H1 (cell line): ENCODE measurements around the gene THPO. TPM values are rescaled to one million over a fixed set of nuclear protein-coding genes. Genes with fewer than 3 reads are reported as not detected.

Experiments used
- CTCF ChIA-PET: fragments of 300-600 bp; sonication (Branson Sonifier 250); formaldehyde crosslinking; loops from one replicate; lab custom pipeline; 2021; ENCODE audit not compliant: partially characterized antibody; lab: Charles Lee
- POLR2A ChIA-PET: fragments of 300-600 bp; sonication (Branson Sonifier 250); formaldehyde crosslinking; loops from one replicate; lab custom pipeline; 2021; ENCODE audit warnings: inconsistent platforms; ENCODE audit not compliant: partially characterized antibody; lab: Charles Lee
- DNase-seq, 2 experiments: peaks; one replicate each; pipeline versions ENCODE4 v3.0.0 to v3.0.0-alpha.2; 2010 to 2022; ENCODE audit warnings: low spot score in 2 of 2, low read depth in 1 of 2, mixed read lengths in 1 of 2
- FAIRE-seq: peaks from 2 replicates; lab custom pipeline; 2011; peaks lifted over from hg19 to GRCh38; lab: Jason Lieb, UNC
- H2AFZ ChIP-seq: 2 replicates; pipeline ENCODE4 v1.8.1; 2012; ENCODE audit warnings: low read length, inconsistent platforms
- H2AK5ac ChIP-seq: 2 replicates; pipeline ENCODE4 v1.6.1; 2013; ENCODE audit warnings: low read depth, low read length
- H2BK120ac ChIP-seq: replicated peaks from 2 replicates; pipeline ENCODE3; 2013; ENCODE audit warnings: low read depth, low read length, inconsistent platforms
- H2BK12ac ChIP-seq: 2 replicates; pipeline ENCODE4 v1.6.1; 2013; ENCODE audit warnings: low read depth, low read length
- H2BK15ac ChIP-seq: 2 replicates; pipeline ENCODE4 v1.6.1; 2013; ENCODE audit warnings: low read length
- H2BK20ac ChIP-seq: 2 replicates; pipeline ENCODE4 v1.6.1; 2013; ENCODE audit warnings: low read length
- H2BK5ac ChIP-seq: 2 replicates; pipeline ENCODE4 v1.6.1; 2013; ENCODE audit warnings: low read depth, low read length
- H3K14ac ChIP-seq: 2 replicates; pipeline ENCODE4 v1.6.1; 2013; ENCODE audit warnings: inconsistent platforms; ENCODE audit not compliant: insufficient read length
- H3K18ac ChIP-seq: 2 replicates; pipeline ENCODE4 v1.6.1; 2013; ENCODE audit warnings: low read length; ENCODE audit errors: extremely low read depth
- H3K23ac ChIP-seq: 2 replicates; pipeline ENCODE4 v1.6.1; 2013; ENCODE audit warnings: inconsistent platforms; ENCODE audit not compliant: insufficient read length
- H3K23me2 ChIP-seq: 2 replicates; pipeline ENCODE4 v1.6.1; 2013; ENCODE audit warnings: low read depth, low read length
- H3K27ac ChIP-seq: 2 replicates; pipeline ENCODE4 v1.6.1; 2011; ENCODE audit warnings: low read depth, low read length, inconsistent platforms
- H3K27me3 ChIP-seq, 4 experiments: replicated peaks in 1 of 4; 1 replicate in 1 of 4; 2 replicates in 3 of 4; pipeline versions ENCODE4 v1.6.1 to v1.8.1; 2011 to 2013; ENCODE audit warnings: low read length in 3 of 4, mild to moderate bottlenecking in 3 of 4, inconsistent platforms in 2 of 4, mixed read lengths in 2 of 4, moderate library complexity in 1 of 4; ENCODE audit not compliant: control insufficient read depth in 3 of 4, insufficient read depth in 3 of 4; ENCODE audit errors: extremely low read depth in 1 of 4
- H3K36me3 ChIP-seq, 4 experiments: 2 replicates each; pipeline versions ENCODE4 v1.6.1 to v1.8.1; 2011 to 2013; ENCODE audit warnings: mild to moderate bottlenecking in 4 of 4, low read length in 3 of 4, moderate library complexity in 2 of 4, control low read depth in 1 of 4, inconsistent platforms in 1 of 4; ENCODE audit not compliant: insufficient read depth in 4 of 4, control insufficient read depth in 2 of 4
- H3K4ac ChIP-seq: replicated peaks from 2 replicates; pipeline ENCODE3; 2013; ENCODE audit warnings: low read length, low read depth, mixed read lengths, inconsistent platforms; ENCODE audit not compliant: insufficient read length
- H3K4me1 ChIP-seq, 4 experiments: replicated peaks in 1 of 4; 1 replicate in 1 of 4; 2 replicates in 3 of 4; pipeline versions ENCODE4 v1.6.1 to v1.8.1; 2011 to 2013; ENCODE audit warnings: low read length in 3 of 4, inconsistent platforms in 2 of 4, mixed read lengths in 1 of 4; ENCODE audit not compliant: insufficient read depth in 4 of 4, control insufficient read depth in 3 of 4
- H3K4me2 ChIP-seq, 2 experiments: 2 replicates each; pipeline versions ENCODE4 v1.6.1 to v1.8.1; 2011 to 2013; ENCODE audit warnings: low read depth in 2 of 2, low read length in 2 of 2, control low read depth in 1 of 2, inconsistent platforms in 1 of 2, mild to moderate bottlenecking in 1 of 2; ENCODE audit not compliant: insufficient read depth in 1 of 2
- H3K4me3 ChIP-seq, 4 experiments: fragments of 200-600, 300-600 bp in 1 of 4; sonication (generic), shearing (Covaris generic), sonication (Bioruptor Twin) in 1 of 4; 2 replicates each; pipeline versions ENCODE4 v1.5.1 to v1.8.1; 2011 to 2016; ENCODE audit warnings: low read length in 4 of 4, low read depth in 3 of 4, control low read depth in 2 of 4, inconsistent platforms in 2 of 4, mild to moderate bottlenecking in 2 of 4, mixed read lengths in 1 of 4, moderate library complexity in 1 of 4; ENCODE audit not compliant: insufficient read depth in 2 of 4; ENCODE audit errors: extremely low read depth in 1 of 4
- H3K56ac ChIP-seq: replicated peaks from 2 replicates; pipeline ENCODE3; 2013; ENCODE audit warnings: low read depth, mild to moderate bottlenecking, mixed read lengths, low read length, inconsistent platforms; ENCODE audit not compliant: insufficient read length
- H3K79me1 ChIP-seq: 2 replicates; pipeline ENCODE4 v1.6.1; 2013; ENCODE audit warnings: low read depth, low read length, control low read depth
- H3K79me2 ChIP-seq, 2 experiments: 2 replicates each; pipeline versions ENCODE4 v1.6.1 to v1.8.1; 2012 to 2013; ENCODE audit warnings: low read length in 2 of 2, mild to moderate bottlenecking in 2 of 2, inconsistent platforms in 1 of 2; ENCODE audit not compliant: insufficient read depth in 2 of 2, control insufficient read depth in 1 of 2
- H3K9ac ChIP-seq, 4 experiments: replicated peaks in 1 of 4; 1 replicate in 1 of 4; 2 replicates in 3 of 4; pipeline versions ENCODE4 v1.6.1 to v1.8.1; 2011 to 2013; ENCODE audit warnings: low read depth in 3 of 4, low read length in 3 of 4, control low read depth in 2 of 4, mild to moderate bottlenecking in 2 of 4, moderate library complexity in 2 of 4, inconsistent platforms in 1 of 4; ENCODE audit errors: extremely low read depth in 1 of 4
- H3K9me3 ChIP-seq, 2 experiments: 2 replicates each; pipeline versions ENCODE4 v1.6.1 to v1.8.1; 2012 to 2013; ENCODE audit warnings: mild to moderate bottlenecking in 2 of 2, moderate library complexity in 2 of 2, control low read depth in 1 of 2, inconsistent platforms in 1 of 2, low read depth in 1 of 2, low read length in 1 of 2, mixed read lengths in 1 of 2; ENCODE audit not compliant: insufficient read depth in 2 of 2
- H4K20me1 ChIP-seq, 2 experiments: replicated peaks in 1 of 2; 2 replicates each; pipeline versions ENCODE3 to v1.8.1; 2011 to 2013; ENCODE audit warnings: inconsistent platforms in 2 of 2, low read length in 2 of 2, mild to moderate bottlenecking in 1 of 2; ENCODE audit not compliant: insufficient read depth in 2 of 2, control insufficient read depth in 1 of 2
- H4K5ac ChIP-seq: 2 replicates; pipeline ENCODE4 v1.6.1; 2013; ENCODE audit warnings: low read length, low read depth, mixed read lengths, inconsistent platforms; ENCODE audit not compliant: insufficient read length
- H4K8ac ChIP-seq: 2 replicates; pipeline ENCODE4 v1.8.0; 2013; ENCODE audit warnings: mild to moderate bottlenecking, moderate library complexity, low read length, inconsistent platforms; ENCODE audit not compliant: insufficient read depth; ENCODE audit errors: extremely low read depth
- H4K91ac ChIP-seq: replicated peaks from 2 replicates; pipeline ENCODE3; 2013; ENCODE audit warnings: low read length, mixed read lengths, inconsistent platforms; ENCODE audit not compliant: insufficient read length
- POU5F1 ChIP-seq: IDR thresholded peaks from 2 replicates; pipeline ENCODE4 v1.6.1; 2011; ENCODE audit warnings: low read depth, mild to moderate bottlenecking, low read length, moderate library complexity
- WGBS, 2 experiments: shearing (Covaris generic) in 1 of 2; methylation state at CpG; one replicate each; pipeline versions ENCODE4 v1.1.6 to v1.1.7; 2013 to 2015; ENCODE audit warnings: low lambda C conversion rate in 2 of 2, mixed read lengths in 2 of 2, inconsistent platforms in 1 of 2, low coverage in 1 of 2, missing lambda C conversion rate in 1 of 2; ENCODE audit not compliant: insufficient replicate concordance in 2 of 2, insufficient coverage in 1 of 2, insufficient read length in 1 of 2; ENCODE audit errors: extremely low coverage in 1 of 2, missing lambda C conversion rate in 1 of 2; 5-methylcytosine and 5-hydroxymethylcytosine counted together
- polyA plus RNA-seq, 7 experiments: library from polyadenylated mRNA; depleted of rRNA in 3 of 7; stranded (reverse) in 5 of 7; unstranded in 2 of 7; fragments of >200 nt in 5 of 7; fragments of 200-250 nt in 2 of 7; gene quantifications; 1 replicate in 5 of 7; 2 replicates in 1 of 7; 4 replicates in 1 of 7; pipeline versions ENCODE4 v1.2.1 to v1.2.3, GENCODE V29; 2011 to 2013; ENCODE audit warnings: missing spikeins in 2 of 7, mixed read lengths in 2 of 7
- total RNA-seq: library from RNA; stranded (reverse); fragmentation: NEBNext Ultra II Directional; extraction: Animal tissue kit (Norgen Biotek cat#: 25700); gene quantifications from 2 replicates; pipeline ENCODE4 v1.2.1, GENCODE V29; 2021

Gene THPO
- total and polyA plus RNA-seq, 2 of the 8 experiments (the other 6 are each of a cell fraction or from before 2014, with no cell fraction given): 0.82 to 1.2 TPM

- no peak overlapping the region for H3K18ac ChIP-seq
- H3K79me1 ChIP-seq: no peaks in the 10 kb centered on the region
- no peak overlapping the region for H3K4me2 ChIP-seq
- H3K23me2 ChIP-seq: no peaks in the 10 kb centered on the region
- POLR2A ChIA-PET: interaction anchor here (1.7 kb wide), 1 partner anchor 29 kb away, joined by 5 read pairs; no protein-coding TSS in a partner anchor
- peaks cover 0 to 5% (median 2%) of the 10 kb centered on the region in 4 experiments; a peak in 4 of 7 replicates for H3K27me3 ChIP-seq
- H4K20me1 ChIP-seq: no peaks in the 10 kb centered on the region
- H2BK20ac ChIP-seq: no peak overlapping the region
- no peak for TF ChIP-seq POU5F1
- H2BK120ac ChIP-seq: no peak overlapping the region
- WGBS, 2 experiments: 87% methylated on average over 8 of the region's 8 CpGs; no CpG with 5 or more reads in 1 of the 2 experiments
- H3K9me3 ChIP-seq: no peaks in the 10 kb centered on the region
- no peak overlapping the region for H4K8ac ChIP-seq
- no peak overlapping the region for H3K27ac ChIP-seq
- H3K4me1 ChIP-seq: peaks cover 0 to 3% (median 0%) of the 10 kb centered on the region in 4 experiments; a peak in 2 of 7 replicates
- H2AK5ac ChIP-seq: no peak overlapping the region
- H2BK5ac ChIP-seq: no peak overlapping the region
- FAIRE-seq: no peak
- no peak overlapping the region for H3K4ac ChIP-seq
- H3K9ac ChIP-seq: no peak overlapping the region; a peak in 1 of 7 replicates
- no peak overlapping the region for H4K91ac ChIP-seq
- no peak overlapping the region for H4K5ac ChIP-seq
- CTCF ChIA-PET: interaction anchor here (0.7 to 4.2 kb wide), 14 partner anchors 11 to 153 kb away, joined by 3 to 34 read pairs (median 4); partner anchors contain the start of gene THPO
- no peak overlapping the region for H3K4me3 ChIP-seq
- H3K23ac ChIP-seq: no peak overlapping the region
- H3K56ac ChIP-seq: no peak overlapping the region
- no peaks in the 10 kb centered on the region for H3K36me3 ChIP-seq
- no peak overlapping the region for H2BK12ac ChIP-seq
- H3K79me2 ChIP-seq: no peaks in the 10 kb centered on the region
- no peak for DNase-seq
- H3K14ac ChIP-seq: no peak overlapping the region
- H2BK15ac ChIP-seq: peak overlapping the region; percentile 46; the same call in 1 of the 2 replicates
- no peak overlapping the region for H2AFZ ChIP-seq
These were observed 10.3 kb upstream of the THPO start for GRCh38 chr3:184388164-184388935.
